Endodermal cell (in vitro differentiated cells): Measurements from ENCODE around the gene PTPRN2. TPM values are rescaled to one million over a fixed set of nuclear protein-coding genes. Genes with fewer than 3 reads are reported as not detected.
"Not testable (repeated sequence)": the region's sequence is repeated elsewhere in the genome, so short reads cannot be mapped to it uniquely, and the experiment has no call there.

Source experiments
- DNase-seq: peaks from one replicate; pipeline ENCODE4 v3.0.0-alpha.2; 2017
- H3K27ac ChIP-seq: 2 replicates; pipeline ENCODE4 v1.5.1; 2013; ENCODE audit warnings: mild to moderate bottlenecking, low read depth, low read length, moderate library complexity
- H3K27me3 ChIP-seq: 2 replicates; pipeline ENCODE4 v1.6.1; 2013; ENCODE audit warnings: mild to moderate bottlenecking, low read length, moderate library complexity; ENCODE audit not compliant: insufficient read depth, control insufficient read depth, poor library complexity, severe bottlenecking
- H3K36me3 ChIP-seq: 2 replicates; pipeline ENCODE4 v1.7.0; 2013; ENCODE audit warnings: mild to moderate bottlenecking, low read length, moderate library complexity; ENCODE audit not compliant: control insufficient read depth, insufficient read depth
- H3K4me1 ChIP-seq: one replicate; pipeline ENCODE4 v1.7.0; 2013; ENCODE audit warnings: low read length; ENCODE audit not compliant: control insufficient read depth, insufficient read depth
- H3K4me3 ChIP-seq: 2 replicates; pipeline ENCODE4 v1.5.1; 2013; ENCODE audit warnings: mild to moderate bottlenecking, low read length, moderate library complexity
- H3K9ac ChIP-seq: 2 replicates; pipeline ENCODE4 v1.6.1; 2013; ENCODE audit warnings: mild to moderate bottlenecking, low read length, moderate library complexity; ENCODE audit not compliant: poor library complexity, severe bottlenecking; ENCODE audit errors: extremely low read depth
- H3K9me3 ChIP-seq: 2 replicates; pipeline ENCODE4 v1.6.1; 2013; ENCODE audit warnings: mild to moderate bottlenecking, low read length, moderate library complexity; ENCODE audit not compliant: control insufficient read depth
- H3K27ac Mint-ChIP-seq: 2 replicates; pipeline ENCODE4 v1.8.0; 2020; ENCODE audit warnings: mixed read lengths
- H3K27me3 Mint-ChIP-seq: 2 replicates; pipeline ENCODE4 v1.8.0; 2021; ENCODE audit warnings: mild to moderate bottlenecking, mixed read lengths; ENCODE audit not compliant: insufficient read depth
- H3K36me3 Mint-ChIP-seq: 2 replicates; pipeline ENCODE4 v1.8.0; 2020; ENCODE audit warnings: low read depth, mixed read lengths
- H3K4me1 Mint-ChIP-seq: 2 replicates; pipeline ENCODE4 v1.8.0; 2020; ENCODE audit warnings: mixed read lengths
- H3K4me3 Mint-ChIP-seq: 2 replicates; pipeline ENCODE4 v1.8.0; 2020; ENCODE audit warnings: mild to moderate bottlenecking, moderate library complexity, mixed read lengths
- H3K9me3 Mint-ChIP-seq: 2 replicates; pipeline ENCODE4 v1.8.0; 2020; ENCODE audit warnings: mild to moderate bottlenecking, mixed read lengths
- WGBS, 2 experiments: methylation state at CpG; one replicate each; pipeline versions ENCODE4 v1.1.5 to v1.1.7; 2013; ENCODE audit warnings: missing lambda C conversion rate in 2 of 2, mixed read lengths in 1 of 2; ENCODE audit not compliant: insufficient coverage in 1 of 2, insufficient read length in 1 of 2; 5-methylcytosine and 5-hydroxymethylcytosine counted together
- total RNA-seq, 2 donors: library from RNA; stranded (reverse); fragmentation: NEBNext Ultra II Directional in 1 of 2; extraction: Animal tissue kit (Norgen Biotek cat#: 25700) in 1 of 2; gene quantifications; 2 replicates in 1 of 2; 3 replicates in 1 of 2; pipeline ENCODE4 v1.2.1, GENCODE V29; 2021
- TF ChIP-seq, protein P1 (sequence below): fragments of 200-600 bp; sonication (generic); conservative IDR thresholded peaks from 2 replicates; pipeline ENCODE4 v1.5.0; 2021; ENCODE audit warnings: antibody characterized with exemption, mild to moderate bottlenecking

The PTPRN2 gene
- total RNA-seq, 2 donors from 2014 or later: 0.69 to 1.2 TPM

GRCh38 chr7:158049271-158049670 lies 538.4 kb downstream of the PTPRN2 start:
- H3K4me3 Mint-ChIP-seq: no peak overlapping the region
- Histone ChIP-seq H3K4me3 (no peak overlapping the region), H3K9me3 (peaks cover 91% of the 10 kb centered on the region), H3K9ac (no peak overlapping the region), H3K27ac (no peak overlapping the region), H3K27me3 (no peaks in the 10 kb centered on the region), H3K36me3 (no peaks in the 10 kb centered on the region), H3K4me1 (no peaks in the 10 kb centered on the region)
- 71 to 78% methylated on average over 7 to 8 of the region's 8 CpGs for WGBS, 2 experiments
- H3K36me3 Mint-ChIP-seq: no peaks in the 10 kb centered on the region
- H3K27ac Mint-ChIP-seq: no peak overlapping the region
- H3K27me3 Mint-ChIP-seq: no peaks in the 10 kb centered on the region
- TF ChIP-seq, protein P1, sequence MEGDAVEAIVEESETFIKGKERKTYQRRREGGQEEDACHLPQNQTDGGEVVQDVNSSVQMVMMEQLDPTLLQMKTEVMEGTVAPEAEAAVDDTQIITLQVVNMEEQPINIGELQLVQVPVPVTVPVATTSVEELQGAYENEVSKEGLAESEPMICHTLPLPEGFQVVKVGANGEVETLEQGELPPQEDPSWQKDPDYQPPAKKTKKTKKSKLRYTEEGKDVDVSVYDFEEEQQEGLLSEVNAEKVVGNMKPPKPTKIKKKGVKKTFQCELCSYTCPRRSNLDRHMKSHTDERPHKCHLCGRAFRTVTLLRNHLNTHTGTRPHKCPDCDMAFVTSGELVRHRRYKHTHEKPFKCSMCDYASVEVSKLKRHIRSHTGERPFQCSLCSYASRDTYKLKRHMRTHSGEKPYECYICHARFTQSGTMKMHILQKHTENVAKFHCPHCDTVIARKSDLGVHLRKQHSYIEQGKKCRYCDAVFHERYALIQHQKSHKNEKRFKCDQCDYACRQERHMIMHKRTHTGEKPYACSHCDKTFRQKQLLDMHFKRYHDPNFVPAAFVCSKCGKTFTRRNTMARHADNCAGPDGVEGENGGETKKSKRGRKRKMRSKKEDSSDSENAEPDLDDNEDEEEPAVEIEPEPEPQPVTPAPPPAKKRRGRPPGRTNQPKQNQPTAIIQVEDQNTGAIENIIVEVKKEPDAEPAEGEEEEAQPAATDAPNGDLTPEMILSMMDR: no peak
- H3K4me1 Mint-ChIP-seq: no peaks in the 10 kb centered on the region
- DNase-seq: no peak
- no peaks in the 10 kb centered on the region for H3K9me3 Mint-ChIP-seq

DNA sequence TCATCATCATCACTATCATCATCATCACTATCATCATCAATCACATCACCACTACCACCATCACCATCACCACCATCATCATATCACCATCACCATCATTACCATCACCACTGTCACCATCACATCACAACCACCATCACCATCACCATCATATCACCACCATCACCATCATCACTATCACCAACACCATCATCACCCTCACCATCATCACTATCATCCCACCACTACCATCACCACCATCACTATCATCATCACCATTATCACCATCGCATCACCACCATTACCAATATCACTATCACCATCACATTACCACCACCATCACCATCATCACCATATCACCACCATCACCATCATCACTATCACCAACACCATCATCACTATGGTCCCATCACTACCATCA lies 539.1 kb downstream of the PTPRN2 start:
- Histone ChIP-seq H3K27ac (no peak overlapping the region), H3K9me3 (peaks cover 91% of the 10 kb centered on the region), H3K9ac (no peak overlapping the region), H3K27me3 (no peaks in the 10 kb centered on the region), H3K4me1 (no peaks in the 10 kb centered on the region), H3K4me3 (peak overlapping the region; percentile 19), H3K36me3 (no peaks in the 10 kb centered on the region)
- no peaks in the 10 kb centered on the region for H3K4me1 Mint-ChIP-seq
- no peak for DNase-seq
- no peaks in the 10 kb centered on the region for H3K36me3 Mint-ChIP-seq
- H3K27me3 Mint-ChIP-seq: no peaks in the 10 kb centered on the region
- WGBS, 2 experiments: 79 to 100% methylated on average over 1 of the region's 1 CpG
- no peak overlapping the region for H3K27ac Mint-ChIP-seq
- TF ChIP-seq, protein P1: no peak
- H3K9me3 Mint-ChIP-seq: no peaks in the 10 kb centered on the region
- no peak overlapping the region for H3K4me3 Mint-ChIP-seq

DNA sequence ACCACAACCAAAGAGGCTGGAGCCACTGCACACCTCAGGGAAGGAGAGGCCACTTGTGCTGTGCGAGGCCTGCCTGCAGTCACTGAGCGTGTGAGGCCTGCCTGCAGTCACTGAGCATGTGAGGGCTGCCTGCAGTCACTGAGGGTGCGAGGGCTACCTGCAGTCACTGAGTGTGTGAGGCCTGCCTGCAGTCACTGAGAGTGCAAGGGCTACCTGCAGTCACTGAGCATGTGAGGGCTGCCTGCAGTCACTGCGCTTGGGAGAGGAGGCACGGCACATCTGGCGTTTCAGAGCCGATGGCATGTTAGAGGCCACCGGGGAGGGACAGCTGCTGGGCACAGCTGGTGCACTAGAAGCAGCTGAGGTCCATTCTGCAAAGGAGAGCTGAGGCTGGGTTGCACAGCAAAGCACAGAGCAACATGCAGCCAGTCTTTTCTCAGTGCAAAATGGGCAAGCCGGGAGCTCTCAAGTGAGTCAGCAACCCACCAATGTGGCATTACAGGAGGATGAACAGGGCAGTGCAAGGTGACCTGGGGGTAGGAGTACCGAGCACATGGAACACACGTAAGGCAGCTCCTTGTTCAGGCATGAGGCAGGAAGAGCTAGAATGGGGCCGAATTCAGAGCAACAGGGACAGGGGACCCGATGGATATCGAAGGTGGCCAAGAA lies 540.1 kb downstream of the PTPRN2 start:
- H3K4me1 ChIP-seq: no peaks in the 10 kb centered on the region
- 81 to 87% methylated on average over 11 to 14 of the region's 14 CpGs for WGBS, 2 experiments
- H3K4me1 Mint-ChIP-seq: no peaks in the 10 kb centered on the region
- TF ChIP-seq, protein P1: no peak
- H3K4me3 ChIP-seq: no peak overlapping the region
- no peak overlapping the region for H3K4me3 Mint-ChIP-seq
- H3K36me3 Mint-ChIP-seq: no peaks in the 10 kb centered on the region
- no peak for DNase-seq
- no peak overlapping the region for H3K27ac ChIP-seq
- H3K36me3 ChIP-seq: no peaks in the 10 kb centered on the region
- no peaks in the 10 kb centered on the region for H3K27me3 Mint-ChIP-seq
- H3K27me3 ChIP-seq: no peaks in the 10 kb centered on the region
- peaks cover 91% of the 10 kb centered on the region for H3K9me3 ChIP-seq
- H3K9ac ChIP-seq: no peak overlapping the region
- H3K9me3 Mint-ChIP-seq: no peaks in the 10 kb centered on the region
- H3K27ac Mint-ChIP-seq: no peak overlapping the region

- not testable (repeated sequence) for H3K27ac Mint-ChIP-seq, H3K4me1 Mint-ChIP-seq, H3K36me3 Mint-ChIP-seq, H3K27me3 Mint-ChIP-seq, H3K4me1 ChIP-seq, H3K27me3 ChIP-seq, H3K4me3 Mint-ChIP-seq, DNase-seq, H3K4me3 ChIP-seq, H3K36me3 ChIP-seq, H3K9ac ChIP-seq, H3K9me3 Mint-ChIP-seq, H3K27ac ChIP-seq
- WGBS, 2 experiments: 70 to 75% methylated on average over 12 of the region's 12 CpGs
- peaks cover 94% of the 10 kb centered on the region for H3K9me3 ChIP-seq
These were observed 541.4 kb downstream of the PTPRN2 start for GRCh38 chr7:158046246-158046645.
